AG20443 (cell line): ENCODE results near the gene PRPF19.

Experiments
- DNase-seq: peaks from one replicate; pipeline ENCODE4 v3.0.0; 2012; ENCODE audit warnings: low spot score, mixed read lengths

PRPF19 gene

DNA sequence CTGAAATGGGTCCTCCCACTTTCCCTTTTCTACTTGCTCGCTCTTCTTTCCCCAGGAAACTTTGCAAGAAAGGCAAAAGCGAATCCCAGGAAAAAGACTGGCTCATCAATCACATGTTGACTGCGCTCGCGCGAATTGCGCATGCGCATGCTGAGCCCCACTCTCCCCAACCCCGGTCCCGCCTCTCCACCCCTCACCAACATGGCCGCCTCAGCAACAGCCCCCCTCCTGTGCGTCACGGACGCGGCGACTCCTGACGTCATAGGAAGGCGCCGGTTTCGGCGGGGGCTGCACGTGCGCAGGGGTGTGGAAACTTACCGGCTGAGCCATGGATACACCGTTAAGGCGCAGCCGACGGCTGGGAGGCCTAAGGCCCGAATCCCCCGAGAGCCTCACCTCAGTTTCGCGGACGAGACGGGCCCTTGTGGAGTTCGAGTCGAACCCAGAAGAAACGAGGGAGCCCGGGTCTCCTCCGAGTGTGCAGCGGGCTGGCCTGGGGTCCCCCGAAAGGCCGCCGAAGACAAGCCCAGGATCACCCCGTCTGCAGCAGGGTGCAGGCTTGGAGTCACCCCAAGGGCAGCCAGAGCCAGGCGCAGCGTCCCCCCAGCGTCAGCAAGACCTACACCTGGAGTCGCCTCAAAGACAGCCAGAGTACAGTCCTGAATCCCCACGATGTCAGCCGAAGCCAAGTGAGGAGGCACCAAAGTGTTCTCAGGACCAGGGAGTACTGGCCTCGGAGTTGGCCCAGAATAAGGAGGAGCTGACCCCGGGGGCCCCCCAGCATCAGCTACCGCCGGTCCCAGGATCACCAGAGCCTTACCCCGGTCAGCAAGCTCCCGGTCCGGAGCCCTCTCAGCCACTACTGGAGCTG lies 64.4 kb downstream of the PRPF19 start, which contains the start of gene CCDC86:
Gene CCDC86, plus strand, starts transcription at position 317 of the 871 bp plus-strand sequence. Its CDS starts 12 bp downstream, at position 329.
- peak; percentile 100 for DNase-seq
